Measurements from ENCODE around the gene ARMC2.

ARMC2 gene, protein sequence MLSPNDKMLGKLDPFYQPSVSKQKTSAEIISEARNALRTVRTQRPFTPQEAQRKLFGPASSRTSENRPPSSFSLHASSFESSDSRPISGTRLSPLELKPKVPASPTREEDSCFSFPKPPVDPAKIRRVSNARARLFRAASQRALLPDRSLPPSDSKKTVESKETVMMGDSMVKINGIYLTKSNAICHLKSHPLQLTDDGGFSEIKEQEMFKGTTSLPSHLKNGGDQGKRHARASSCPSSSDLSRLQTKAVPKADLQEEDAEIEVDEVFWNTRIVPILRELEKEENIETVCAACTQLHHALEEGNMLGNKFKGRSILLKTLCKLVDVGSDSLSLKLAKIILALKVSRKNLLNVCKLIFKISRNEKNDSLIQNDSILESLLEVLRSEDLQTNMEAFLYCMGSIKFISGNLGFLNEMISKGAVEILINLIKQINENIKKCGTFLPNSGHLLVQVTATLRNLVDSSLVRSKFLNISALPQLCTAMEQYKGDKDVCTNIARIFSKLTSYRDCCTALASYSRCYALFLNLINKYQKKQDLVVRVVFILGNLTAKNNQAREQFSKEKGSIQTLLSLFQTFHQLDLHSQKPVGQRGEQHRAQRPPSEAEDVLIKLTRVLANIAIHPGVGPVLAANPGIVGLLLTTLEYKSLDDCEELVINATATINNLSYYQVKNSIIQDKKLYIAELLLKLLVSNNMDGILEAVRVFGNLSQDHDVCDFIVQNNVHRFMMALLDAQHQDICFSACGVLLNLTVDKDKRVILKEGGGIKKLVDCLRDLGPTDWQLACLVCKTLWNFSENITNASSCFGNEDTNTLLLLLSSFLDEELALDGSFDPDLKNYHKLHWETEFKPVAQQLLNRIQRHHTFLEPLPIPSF

DNA sequence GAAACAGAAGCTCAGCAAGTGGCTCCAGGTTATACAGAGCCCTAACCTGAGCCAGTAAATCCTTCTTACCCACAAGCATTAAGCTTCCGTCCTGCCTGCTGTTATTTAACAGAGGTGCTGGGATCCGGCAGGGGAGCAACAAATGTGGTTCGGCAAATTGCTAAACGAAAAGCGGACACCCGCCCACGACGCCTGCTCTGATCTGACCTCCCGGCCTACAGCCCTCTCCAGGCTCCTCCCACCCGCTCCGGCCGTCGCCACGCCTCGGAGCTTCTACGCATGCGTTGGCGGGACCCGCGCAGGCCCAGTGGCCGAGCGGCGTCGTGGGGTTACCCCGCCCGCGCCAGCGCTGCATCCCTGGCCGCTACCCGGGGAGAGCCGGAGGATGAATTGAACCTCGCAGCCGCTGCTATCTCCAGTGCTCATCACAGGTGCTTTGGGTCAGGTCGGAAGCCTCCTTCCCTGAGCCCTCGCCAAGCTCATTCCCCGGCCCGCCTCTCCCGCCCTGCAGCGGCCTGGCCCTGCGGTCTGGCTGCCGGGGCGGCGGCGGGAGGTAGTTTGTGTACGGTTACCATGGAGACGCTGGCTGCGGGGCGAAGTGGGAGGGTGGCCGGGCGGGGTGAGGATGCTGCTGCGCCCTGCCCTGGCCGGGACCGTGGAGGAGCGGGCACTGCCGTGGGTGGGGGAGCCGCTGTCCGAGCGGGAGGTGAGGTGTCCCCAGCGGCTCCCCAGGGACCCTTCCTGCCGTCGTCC lies at the start of gene ARMC2:
Gene ARMC2 (plus strand): TSS at position 307 of the 753 bp plus-strand sequence. CDS start 5,846 bp downstream, outside the sequence.
- H3K27ac ChIP-seq (ENCODE audit: low read depth, low read length) = no peak within 1 kb of the TSS
- no peaks in the 10 kb centered on the region for H3K9me3 ChIP-seq (ENCODE audit: insufficient read depth, low read length)
- peak within 1 kb of the TSS; percentile 58 for H3K9ac ChIP-seq (ENCODE audit: low read length)
- H3F3A ChIP-seq (ENCODE audit: insufficient read depth) = no peaks in the 10 kb centered on the region
- H3K27me3 ChIP-seq (ENCODE audit: low read length) = no peaks in the 10 kb centered on the region
- TF ChIP-seq EZH2phosphoT487 (conservative IDR thresholded peaks at IDR 0.05; ENCODE audit: low read length) = no peak
- TF ChIP-seq, protein P1, sequence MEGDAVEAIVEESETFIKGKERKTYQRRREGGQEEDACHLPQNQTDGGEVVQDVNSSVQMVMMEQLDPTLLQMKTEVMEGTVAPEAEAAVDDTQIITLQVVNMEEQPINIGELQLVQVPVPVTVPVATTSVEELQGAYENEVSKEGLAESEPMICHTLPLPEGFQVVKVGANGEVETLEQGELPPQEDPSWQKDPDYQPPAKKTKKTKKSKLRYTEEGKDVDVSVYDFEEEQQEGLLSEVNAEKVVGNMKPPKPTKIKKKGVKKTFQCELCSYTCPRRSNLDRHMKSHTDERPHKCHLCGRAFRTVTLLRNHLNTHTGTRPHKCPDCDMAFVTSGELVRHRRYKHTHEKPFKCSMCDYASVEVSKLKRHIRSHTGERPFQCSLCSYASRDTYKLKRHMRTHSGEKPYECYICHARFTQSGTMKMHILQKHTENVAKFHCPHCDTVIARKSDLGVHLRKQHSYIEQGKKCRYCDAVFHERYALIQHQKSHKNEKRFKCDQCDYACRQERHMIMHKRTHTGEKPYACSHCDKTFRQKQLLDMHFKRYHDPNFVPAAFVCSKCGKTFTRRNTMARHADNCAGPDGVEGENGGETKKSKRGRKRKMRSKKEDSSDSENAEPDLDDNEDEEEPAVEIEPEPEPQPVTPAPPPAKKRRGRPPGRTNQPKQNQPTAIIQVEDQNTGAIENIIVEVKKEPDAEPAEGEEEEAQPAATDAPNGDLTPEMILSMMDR (IDR thresholded peaks at IDR 0.05; ENCODE audit: insufficient read depth, low read length, poor library complexity, severe bottlenecking) = no peak
- H3K79me2 ChIP-seq (ENCODE audit: insufficient read depth, low read length) = no peaks in the 10 kb centered on the region
- H3K4me2 ChIP-seq (ENCODE audit: low read depth, low read length, poor library complexity, severe bottlenecking) = peak within 1 kb of the TSS; percentile 68
- H2AFZ ChIP-seq (ENCODE audit: low read depth, low read length, severe bottlenecking) = peak within 1 kb of the TSS; percentile 85
- H3K9me2 ChIP-seq (replicated peaks; ENCODE audit: insufficient read depth, low read length) = no peaks in the 10 kb centered on the region
- H3K4me3 ChIP-seq (ENCODE audit: insufficient read depth, low read length, poor library complexity, severe bottlenecking) = peak within 1 kb of the TSS; percentile 73
- no peaks in the 10 kb centered on the region for H4K20me1 ChIP-seq (ENCODE audit: low read depth, low read length)
- H3K36me3 ChIP-seq (ENCODE audit: low read length) = no peaks in the 10 kb centered on the region

DNA sequence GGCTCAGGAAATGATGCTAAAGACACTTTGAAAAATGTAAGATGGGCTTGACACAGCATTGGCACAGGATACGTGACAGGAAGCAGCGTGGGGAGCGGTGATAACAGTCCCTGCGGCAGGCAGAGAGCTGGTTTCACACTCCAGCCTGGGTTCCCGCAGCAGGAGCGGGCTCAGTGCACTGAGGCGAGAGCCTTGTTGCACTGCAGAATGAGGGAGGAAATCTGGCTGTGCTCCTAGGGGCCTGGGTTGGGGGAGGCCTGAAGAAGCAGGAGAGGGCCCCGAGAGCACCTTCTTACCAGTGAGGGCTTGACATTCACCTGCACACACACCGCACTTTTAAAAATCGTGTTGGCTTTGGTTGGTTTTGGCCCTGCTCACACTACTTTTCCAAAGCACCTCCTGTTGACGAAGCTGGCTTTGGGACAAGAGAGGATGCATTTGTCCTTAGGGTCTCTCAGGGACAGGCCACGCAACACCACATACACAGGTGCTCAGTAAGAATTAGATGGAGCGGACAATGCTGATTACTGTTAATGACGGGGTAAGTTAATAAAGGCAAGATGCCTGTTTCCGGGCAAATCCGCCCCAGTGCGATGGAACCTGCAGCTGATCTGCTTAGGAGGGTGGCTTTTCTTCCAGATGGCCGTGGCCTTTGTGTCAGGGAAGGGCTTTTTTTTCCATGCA lies 49.4 kb upstream of the ARMC2 start:
- no peaks in the 10 kb centered on the region for H3K27me3 ChIP-seq (ENCODE audit: low read length)
- H3K9me2 ChIP-seq (replicated peaks; ENCODE audit: insufficient read depth, low read length) = no peaks in the 10 kb centered on the region
- no peak overlapping the region for H2AFZ ChIP-seq (ENCODE audit: low read depth, low read length, severe bottlenecking)
- H3K4me3 ChIP-seq (ENCODE audit: insufficient read depth, low read length, poor library complexity, severe bottlenecking) = no peak overlapping the region
- H3K79me2 ChIP-seq (ENCODE audit: insufficient read depth, low read length) = no peaks in the 10 kb centered on the region
- no peaks in the 10 kb centered on the region for H3F3A ChIP-seq (ENCODE audit: insufficient read depth)
- no peaks in the 10 kb centered on the region for H3K9me3 ChIP-seq (ENCODE audit: insufficient read depth, low read length)
- TF ChIP-seq, protein P1 (IDR thresholded peaks at IDR 0.05; ENCODE audit: insufficient read depth, low read length, poor library complexity, severe bottlenecking) = no peak
- TF ChIP-seq EZH2phosphoT487 (conservative IDR thresholded peaks at IDR 0.05; ENCODE audit: low read length) = no peak
- H3K36me3 ChIP-seq (ENCODE audit: low read length) = no peaks in the 10 kb centered on the region
- H3K9ac ChIP-seq (ENCODE audit: low read length) = no peak overlapping the region
- H3K27ac ChIP-seq (ENCODE audit: low read depth, low read length) = no peak overlapping the region
- H3K4me2 ChIP-seq (ENCODE audit: low read depth, low read length, poor library complexity, severe bottlenecking) = no peak overlapping the region
- no peaks in the 10 kb centered on the region for H4K20me1 ChIP-seq (ENCODE audit: low read depth, low read length)

DNA sequence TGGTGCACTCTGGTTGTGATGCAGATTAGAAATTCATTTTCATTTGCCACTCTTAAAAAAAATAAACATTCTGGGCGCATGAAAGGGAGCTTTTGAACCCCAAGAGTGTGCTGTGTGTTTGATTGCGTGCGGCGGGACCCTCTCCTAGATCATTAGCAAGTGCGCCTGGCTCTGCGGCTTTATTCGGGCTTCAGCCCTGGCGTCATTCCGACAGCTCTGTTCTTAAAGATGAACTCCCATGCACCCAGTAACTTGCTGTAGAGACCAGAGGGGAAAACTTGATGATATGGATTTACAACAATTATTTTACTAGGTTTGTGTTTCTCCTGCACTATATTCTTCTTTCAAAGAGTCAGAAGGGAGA lies 48.9 kb upstream of the ARMC2 start:
- Histone ChIP-seq H4K20me1 (ENCODE audit: low read depth, low read length) (no peaks in the 10 kb centered on the region), H3K36me3 (ENCODE audit: low read length) (no peaks in the 10 kb centered on the region), H3K27me3 (ENCODE audit: low read length) (no peaks in the 10 kb centered on the region), H3K9ac (ENCODE audit: low read length) (no peak overlapping the region), H3K4me3 (ENCODE audit: insufficient read depth, low read length, poor library complexity, severe bottlenecking) (no peak overlapping the region), H3F3A (ENCODE audit: insufficient read depth) (no peaks in the 10 kb centered on the region), H3K4me2 (ENCODE audit: low read depth, low read length, poor library complexity, severe bottlenecking) (no peak overlapping the region), H3K79me2 (ENCODE audit: insufficient read depth, low read length) (no peaks in the 10 kb centered on the region), H3K9me3 (ENCODE audit: insufficient read depth, low read length) (no peaks in the 10 kb centered on the region), H3K9me2 (replicated peaks; ENCODE audit: insufficient read depth, low read length) (no peaks in the 10 kb centered on the region), H2AFZ (ENCODE audit: low read depth, low read length, severe bottlenecking) (no peak overlapping the region), H3K27ac (ENCODE audit: low read depth, low read length) (no peak overlapping the region)
- TF ChIP-seq, protein P1 (IDR thresholded peaks at IDR 0.05; ENCODE audit: insufficient read depth, low read length, poor library complexity, severe bottlenecking) = no peak
- no peak for TF ChIP-seq EZH2phosphoT487 (conservative IDR thresholded peaks at IDR 0.05; ENCODE audit: low read length)
